Measurements from ENCODE around the gene DOCK4.

DOCK4 gene

GRCh38 chr7:112135815-112136214 lies 70.4 kb downstream of the DOCK4 start:
- Histone ChIP-seq H4K8ac (ENCODE audit: low read depth, low read length) (no peak overlapping the region), H2AK5ac (ENCODE audit: low read length) (no peak overlapping the region), H3K18ac (ENCODE audit: low read length) (no peak overlapping the region), H4K5ac (ENCODE audit: low read length) (no peak overlapping the region), H3K27me3 (ENCODE audit: insufficient read depth, low read length, poor library complexity) (no peaks in the 10 kb centered on the region), H2BK120ac (ENCODE audit: low read depth, low read length) (no peak overlapping the region), H3K9ac (ENCODE audit: low read length) (no peak overlapping the region), H3K23ac (ENCODE audit: low read length) (no peak overlapping the region), H3K56ac (ENCODE audit: low read length) (no peak overlapping the region), H3K79me2 (ENCODE audit: control insufficient read depth, insufficient read depth, low read length) (peaks cover 26% of the 10 kb centered on the region), H2BK5ac (ENCODE audit: low read length) (no peak overlapping the region), H3K4me1 (ENCODE audit: control insufficient read depth, low read depth, low read length) (peaks cover 3% of the 10 kb centered on the region), H3K79me1 (ENCODE audit: low read length) (peaks cover 10% of the 10 kb centered on the region), H3K27ac (ENCODE audit: low read depth, low read length) (no peak overlapping the region), H3K36me3 (ENCODE audit: control insufficient read depth, insufficient read depth, low read length) (no peaks in the 10 kb centered on the region), H3K4me2 (ENCODE audit: low read length) (no peak overlapping the region), H3K4ac (ENCODE audit: low read depth, low read length) (no peak overlapping the region), H2BK15ac (replicated peaks; ENCODE audit: low read depth) (no peak overlapping the region), H3K4me3 (ENCODE audit: low read length) (no peak overlapping the region)
- no CpG with 5 or more reads among the region's 1 CpG for WGBS (ENCODE audit: extremely low coverage, insufficient coverage, low lambda C conversion rate)
- no peak for DNase-seq

GRCh38 chr7:112134039-112134438 lies 72.2 kb downstream of the DOCK4 start:
- Histone ChIP-seq H3K4me1 (ENCODE audit: control insufficient read depth, low read depth, low read length) (peaks cover 3% of the 10 kb centered on the region), H3K79me2 (ENCODE audit: control insufficient read depth, insufficient read depth, low read length) (peaks cover 23% of the 10 kb centered on the region), H3K27me3 (ENCODE audit: insufficient read depth, low read length, poor library complexity) (no peaks in the 10 kb centered on the region), H3K9ac (ENCODE audit: low read length) (no peak overlapping the region), H3K4ac (ENCODE audit: low read depth, low read length) (no peak overlapping the region), H3K56ac (ENCODE audit: low read length) (no peak overlapping the region), H3K79me1 (ENCODE audit: low read length) (peaks cover 7% of the 10 kb centered on the region), H2AK5ac (ENCODE audit: low read length) (no peak overlapping the region), H3K4me2 (ENCODE audit: low read length) (no peak overlapping the region), H4K8ac (ENCODE audit: low read depth, low read length) (no peak overlapping the region), H3K23ac (ENCODE audit: low read length) (no peak overlapping the region), H3K18ac (ENCODE audit: low read length) (no peak overlapping the region), H3K4me3 (ENCODE audit: low read length) (no peak overlapping the region), H2BK5ac (ENCODE audit: low read length) (no peak overlapping the region), H4K5ac (ENCODE audit: low read length) (no peak overlapping the region), H3K36me3 (ENCODE audit: control insufficient read depth, insufficient read depth, low read length) (no peaks in the 10 kb centered on the region), H3K27ac (ENCODE audit: low read depth, low read length) (no peak overlapping the region), H2BK15ac (replicated peaks; ENCODE audit: low read depth) (no peak overlapping the region), H2BK120ac (ENCODE audit: low read depth, low read length) (no peak overlapping the region)
- peak; percentile 15 for DNase-seq
- no CpG with 5 or more reads among the region's 3 CpGs for WGBS (ENCODE audit: extremely low coverage, insufficient coverage, low lambda C conversion rate)

GRCh38 chr7:112133328-112133727 lies 72.9 kb downstream of the DOCK4 start:
- no peak overlapping the region for H3K18ac ChIP-seq (ENCODE audit: low read length)
- H3K4ac ChIP-seq (ENCODE audit: low read depth, low read length), result no peak overlapping the region
- no peak overlapping the region for H4K5ac ChIP-seq (ENCODE audit: low read length)
- H3K36me3 ChIP-seq (ENCODE audit: control insufficient read depth, insufficient read depth, low read length), result no peaks in the 10 kb centered on the region
- no peak overlapping the region for H3K4me2 ChIP-seq (ENCODE audit: low read length)
- H3K79me1 ChIP-seq (ENCODE audit: low read length), result peaks cover 7% of the 10 kb centered on the region
- H3K9ac ChIP-seq (ENCODE audit: low read length), result no peak overlapping the region
- H4K8ac ChIP-seq (ENCODE audit: low read depth, low read length), result no peak overlapping the region
- H3K56ac ChIP-seq (ENCODE audit: low read length), result no peak overlapping the region
- H3K4me3 ChIP-seq (ENCODE audit: low read length), result no peak overlapping the region
- H2BK15ac ChIP-seq (replicated peaks; ENCODE audit: low read depth), result no peak overlapping the region
- no peaks in the 10 kb centered on the region for H3K27me3 ChIP-seq (ENCODE audit: insufficient read depth, low read length, poor library complexity)
- WGBS (ENCODE audit: extremely low coverage, insufficient coverage, low lambda C conversion rate), result no CpG with 5 or more reads among the region's 7 CpGs
- H2BK5ac ChIP-seq (ENCODE audit: low read length), result no peak overlapping the region
- H2AK5ac ChIP-seq (ENCODE audit: low read length), result no peak overlapping the region
- H3K27ac ChIP-seq (ENCODE audit: low read depth, low read length), result no peak overlapping the region
- no peak overlapping the region for H3K23ac ChIP-seq (ENCODE audit: low read length)
- H2BK120ac ChIP-seq (ENCODE audit: low read depth, low read length), result no peak overlapping the region
- peaks cover 3% of the 10 kb centered on the region for H3K4me1 ChIP-seq (ENCODE audit: control insufficient read depth, low read depth, low read length)
- H3K79me2 ChIP-seq (ENCODE audit: control insufficient read depth, insufficient read depth, low read length), result peaks cover 23% of the 10 kb centered on the region
- no peak for DNase-seq

DNA sequence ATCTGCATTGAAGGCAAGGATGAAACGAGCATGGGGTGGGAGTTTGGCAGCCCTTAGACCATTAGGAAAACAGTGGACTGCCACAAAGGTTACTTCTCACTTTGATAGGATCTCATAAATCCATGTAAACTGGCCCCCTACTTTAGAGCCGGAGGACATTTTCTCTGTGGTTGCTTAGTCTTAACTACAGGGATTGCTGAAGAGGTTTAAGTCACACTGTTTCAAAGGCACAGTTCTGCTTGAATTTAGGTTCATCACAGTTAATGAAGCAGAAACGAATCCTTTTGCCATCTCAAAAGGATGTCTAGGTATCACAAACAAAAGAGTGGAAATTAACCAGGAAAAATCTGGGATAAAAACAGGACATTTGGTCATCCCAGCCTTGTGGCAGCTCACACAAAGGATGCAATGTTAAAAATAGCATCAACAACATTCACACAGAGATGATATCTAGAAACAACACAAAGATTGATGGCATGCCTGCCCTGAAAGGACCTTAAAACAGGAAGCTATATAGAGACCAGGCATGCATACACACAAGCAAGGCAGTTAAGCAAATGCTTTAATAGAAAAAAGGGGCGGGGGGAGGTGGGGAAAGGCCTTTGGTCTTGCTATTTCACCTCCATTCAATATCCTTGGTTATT lies 74.0 kb downstream of the DOCK4 start:
- H3K36me3 ChIP-seq (ENCODE audit: control insufficient read depth, insufficient read depth, low read length), result no peaks in the 10 kb centered on the region
- no peak overlapping the region for H4K5ac ChIP-seq (ENCODE audit: low read length)
- DNase-seq, result peak; percentile 35
- peaks cover 7% of the 10 kb centered on the region for H3K79me1 ChIP-seq (ENCODE audit: low read length)
- H3K56ac ChIP-seq (ENCODE audit: low read length), result no peak overlapping the region
- no peak overlapping the region for H3K4me2 ChIP-seq (ENCODE audit: low read length)
- no peak overlapping the region for H3K23ac ChIP-seq (ENCODE audit: low read length)
- H3K18ac ChIP-seq (ENCODE audit: low read length), result no peak overlapping the region
- WGBS (ENCODE audit: extremely low coverage, insufficient coverage, low lambda C conversion rate), result no CpG with 5 or more reads among the region's 4 CpGs
- H2AK5ac ChIP-seq (ENCODE audit: low read length), result no peak overlapping the region
- H3K27me3 ChIP-seq (ENCODE audit: insufficient read depth, low read length, poor library complexity), result no peaks in the 10 kb centered on the region
- H3K4me1 ChIP-seq (ENCODE audit: control insufficient read depth, low read depth, low read length), result peaks cover 3% of the 10 kb centered on the region
- no peak overlapping the region for H2BK15ac ChIP-seq (replicated peaks; ENCODE audit: low read depth)
- H3K4me3 ChIP-seq (ENCODE audit: low read length), result no peak overlapping the region
- no peak overlapping the region for H3K9ac ChIP-seq (ENCODE audit: low read length)
- no peak overlapping the region for H4K8ac ChIP-seq (ENCODE audit: low read depth, low read length)
- peaks cover 19% of the 10 kb centered on the region for H3K79me2 ChIP-seq (ENCODE audit: control insufficient read depth, insufficient read depth, low read length)
- no peak overlapping the region for H2BK120ac ChIP-seq (ENCODE audit: low read depth, low read length)
- no peak overlapping the region for H3K27ac ChIP-seq (ENCODE audit: low read depth, low read length)
- no peak overlapping the region for H3K4ac ChIP-seq (ENCODE audit: low read depth, low read length)
- H2BK5ac ChIP-seq (ENCODE audit: low read length), result no peak overlapping the region

GRCh38 chr7:112130729-112131410 lies 75.3 kb downstream of the DOCK4 start:
- Histone ChIP-seq H3K4me3 (ENCODE audit: low read length) (no peak overlapping the region), H2BK120ac (ENCODE audit: low read depth, low read length) (no peak overlapping the region), H3K36me3 (ENCODE audit: control insufficient read depth, insufficient read depth, low read length) (no peaks in the 10 kb centered on the region), H3K23ac (ENCODE audit: low read length) (no peak overlapping the region), H3K79me1 (ENCODE audit: low read length) (peaks cover 7% of the 10 kb centered on the region), H3K79me2 (ENCODE audit: control insufficient read depth, insufficient read depth, low read length) (peaks cover 17% of the 10 kb centered on the region), H3K4me2 (ENCODE audit: low read length) (no peak overlapping the region), H3K4ac (ENCODE audit: low read depth, low read length) (no peak overlapping the region), H2AK5ac (ENCODE audit: low read length) (no peak overlapping the region), H4K8ac (ENCODE audit: low read depth, low read length) (no peak overlapping the region), H3K27me3 (ENCODE audit: insufficient read depth, low read length, poor library complexity) (no peaks in the 10 kb centered on the region), H3K18ac (ENCODE audit: low read length) (no peak overlapping the region), H3K27ac (ENCODE audit: low read depth, low read length) (no peak overlapping the region), H4K5ac (ENCODE audit: low read length) (no peak overlapping the region), H3K56ac (ENCODE audit: low read length) (no peak overlapping the region), H3K4me1 (ENCODE audit: control insufficient read depth, low read depth, low read length) (no peaks in the 10 kb centered on the region), H3K9ac (ENCODE audit: low read length) (no peak overlapping the region), H2BK15ac (replicated peaks; ENCODE audit: low read depth) (no peak overlapping the region), H2BK5ac (ENCODE audit: low read length) (no peak overlapping the region)
- no peak for DNase-seq
- no CpG with 5 or more reads among the region's 10 CpGs for WGBS (ENCODE audit: extremely low coverage, insufficient coverage, low lambda C conversion rate)
